ENCODE measurements around the gene HERC4.

Gene HERC4

GRCh38 chr10:68074775-68075549, at the start of gene HERC4:
TSS of gene HERC4 (minus strand) at chr10:68075283. CDS start at chr10:68073108, 2,175 bp downstream.
- peak; percentile 88 for DNase-seq (ENCODE audit: insufficient read length, low spot score)
- FAIRE-seq = peak; percentile 82

DNA sequence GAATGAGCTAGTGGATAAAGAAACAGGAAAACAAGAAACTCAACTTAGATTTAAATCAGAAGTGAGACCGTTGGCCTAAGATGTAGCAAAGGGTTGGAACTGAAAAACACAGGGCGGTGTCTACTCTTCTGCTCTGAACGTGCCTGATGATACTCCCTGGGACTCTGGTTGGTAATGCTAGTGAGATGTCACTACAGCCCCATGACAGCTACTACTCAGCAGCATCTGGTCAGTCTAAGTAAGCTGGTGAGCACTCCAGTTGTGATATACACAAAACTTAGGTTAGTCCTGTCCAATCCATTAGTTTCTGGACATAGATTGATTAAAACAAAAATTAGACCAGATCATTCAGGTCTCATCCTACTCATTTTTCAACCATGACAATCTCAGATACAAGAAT, 49.6 kb upstream of the HERC4 start:
- FAIRE-seq = no peak
- no peak for DNase-seq (ENCODE audit: insufficient read length, low spot score)

DNA sequence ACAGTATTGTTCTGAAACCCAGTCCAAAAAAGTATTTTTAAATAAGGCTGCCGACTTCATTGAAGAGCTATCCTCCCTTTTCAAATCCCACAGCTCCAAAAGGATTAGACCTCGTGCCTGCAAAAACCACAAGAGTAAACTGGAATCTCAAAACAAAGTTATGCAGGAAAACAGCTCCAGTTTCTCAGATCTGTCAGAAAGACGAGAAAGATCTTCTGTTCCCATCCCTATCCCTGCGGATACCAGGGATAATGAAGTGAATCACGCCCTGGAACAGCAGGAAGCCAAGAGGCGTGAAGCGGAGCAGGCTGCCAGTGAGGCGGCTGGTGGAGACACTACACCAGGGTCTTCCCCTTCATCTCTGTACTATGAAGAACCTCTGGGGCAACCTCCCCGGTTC, 46.8 kb upstream of the HERC4 start:
- DNase-seq (ENCODE audit: insufficient read length, low spot score) = no peak
- no peak for FAIRE-seq

GRCh38 chr10:68121020-68121743, 46.1 kb upstream of the HERC4 start:
- no peak for FAIRE-seq

DNA sequence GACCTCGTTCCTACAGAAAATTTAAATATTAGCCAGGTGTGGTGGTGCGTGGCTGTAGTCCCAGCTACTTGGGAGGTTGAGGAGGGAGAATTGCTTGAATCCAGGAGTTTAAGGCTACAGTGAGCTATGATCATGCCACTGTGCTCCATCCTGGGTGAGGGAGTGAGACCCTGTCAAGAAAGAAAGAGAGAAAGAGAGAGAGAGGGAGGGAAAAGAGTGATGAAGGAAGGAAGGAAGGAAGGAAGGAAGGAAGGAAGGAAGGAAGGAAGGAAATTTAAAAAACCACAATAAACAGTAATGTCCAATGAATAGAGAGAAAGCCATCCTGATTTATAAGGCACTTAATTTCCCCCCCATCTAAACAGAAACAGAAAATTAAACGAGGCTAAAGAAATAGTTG, 43.6 kb upstream of the HERC4 start:
- no peak for FAIRE-seq

More at GRCh38 chr10:68121020-68121743, 46.1 kb upstream of the HERC4 start:
- no peak for DNase-seq (ENCODE audit: insufficient read length, low spot score)

GRCh38 chr10:68112837-68113236, 37.8 kb upstream of the HERC4 start:
- FAIRE-seq (no peak), DNase-seq (ENCODE audit: insufficient read length, low spot score) (no peak)

More for the DNA sequence above, 43.6 kb upstream of the HERC4 start:
- DNase-seq (ENCODE audit: insufficient read length, low spot score) = no peak

DNA sequence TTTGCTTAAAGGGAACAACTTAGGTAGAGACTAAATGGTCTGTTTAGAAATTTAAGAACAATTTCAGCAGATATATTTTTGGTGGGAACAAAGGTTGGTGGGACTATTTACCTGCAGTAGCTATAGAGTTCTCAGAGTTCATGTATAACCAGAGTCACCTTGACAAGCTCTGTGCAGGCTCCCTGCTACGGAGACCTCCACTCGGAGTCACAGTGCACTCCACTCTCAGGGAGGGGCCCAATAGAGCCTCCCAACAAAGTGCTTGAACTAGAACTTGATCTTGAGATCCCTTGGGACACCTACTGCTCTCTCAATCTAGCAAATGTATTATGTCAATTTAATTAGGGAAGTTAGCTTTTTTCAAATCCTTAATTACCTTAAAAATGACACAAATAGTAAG, 36.5 kb upstream of the HERC4 start:
- DNase-seq (ENCODE audit: insufficient read length, low spot score) (no peak), FAIRE-seq (no peak)

- FAIRE-seq (no peak), DNase-seq (ENCODE audit: insufficient read length, low spot score) (no peak)
Observed at GRCh38 chr10:68110027-68110426, 34.9 kb upstream of the HERC4 start.

DNA sequence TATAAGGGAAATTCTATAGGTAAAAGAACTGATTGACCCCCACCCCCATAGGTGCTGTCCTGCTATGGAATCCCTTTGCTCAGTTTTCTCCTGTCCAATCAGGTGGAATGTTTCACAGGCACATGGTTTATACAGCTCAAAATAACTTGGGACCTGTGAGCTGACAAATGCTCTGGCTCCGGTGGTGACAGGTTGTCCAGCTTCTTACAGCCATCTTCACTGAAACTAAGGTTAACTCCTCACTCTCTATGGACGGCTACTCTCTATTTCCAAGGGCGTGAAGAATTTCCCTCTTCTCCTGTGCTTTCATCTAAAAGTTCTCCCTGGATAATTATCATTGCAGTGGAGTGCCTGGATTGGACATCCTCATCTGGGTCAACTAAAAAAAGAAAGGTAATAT, 34.2 kb upstream of the HERC4 start, which contains the start of gene MYPN:
Gene MYPN, plus strand, starts transcription at position 158 of the 400 bp plus-strand sequence. CDS start 11,951 bp downstream, outside the sequence.
- no peak for DNase-seq (ENCODE audit: insufficient read length, low spot score)
- no peak for FAIRE-seq

- FAIRE-seq (no peak), DNase-seq (ENCODE audit: insufficient read length, low spot score) (no peak)
Observed at GRCh38 chr10:68108653-68109052, 33.6 kb upstream of the HERC4 start.

GRCh38 chr10:68108051-68108450, 33.0 kb upstream of the HERC4 start:
- FAIRE-seq (no peak), DNase-seq (ENCODE audit: insufficient read length, low spot score) (no peak)

DNA sequence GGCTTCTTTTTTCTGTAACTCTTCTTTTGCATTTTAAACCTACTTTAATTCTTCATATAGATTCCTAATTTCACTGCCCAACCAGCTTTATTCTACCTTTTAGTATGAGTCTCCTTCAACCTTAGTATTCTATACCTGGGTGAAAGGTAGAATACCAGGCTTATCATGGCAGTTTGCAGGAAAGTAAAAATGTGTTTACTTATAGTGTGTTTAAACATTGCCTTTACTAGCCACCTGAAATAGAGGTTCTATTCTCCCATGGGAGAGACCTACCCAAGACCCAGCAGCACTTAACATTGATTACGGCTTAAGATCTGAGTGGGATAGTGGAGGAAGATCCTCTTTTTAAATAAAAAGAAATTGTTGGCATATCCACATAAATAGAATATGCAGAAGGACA, 32.6 kb upstream of the HERC4 start:
- FAIRE-seq = no peak
- no peak for DNase-seq (ENCODE audit: insufficient read length, low spot score)

DNA sequence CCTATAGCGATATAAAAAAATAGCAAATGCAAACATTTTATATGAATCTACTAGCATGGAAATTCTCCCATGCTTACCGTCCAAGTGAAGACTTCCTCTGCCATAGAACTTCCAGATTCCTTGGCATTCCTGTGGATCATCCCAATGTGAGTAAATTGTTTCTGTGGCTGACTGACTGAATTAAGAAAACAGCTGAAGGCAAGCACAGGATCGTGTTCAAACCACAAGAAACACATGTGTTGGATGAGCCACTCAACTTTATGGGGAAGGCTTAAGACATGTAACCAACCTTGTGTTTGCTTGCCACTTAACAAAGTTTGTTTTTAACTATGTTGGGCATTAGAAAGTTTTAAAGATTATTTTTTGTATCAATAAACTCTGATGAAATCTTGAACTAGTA, 31.6 kb upstream of the HERC4 start:
- DNase-seq (ENCODE audit: insufficient read length, low spot score) (no peak), FAIRE-seq (no peak)

DNA sequence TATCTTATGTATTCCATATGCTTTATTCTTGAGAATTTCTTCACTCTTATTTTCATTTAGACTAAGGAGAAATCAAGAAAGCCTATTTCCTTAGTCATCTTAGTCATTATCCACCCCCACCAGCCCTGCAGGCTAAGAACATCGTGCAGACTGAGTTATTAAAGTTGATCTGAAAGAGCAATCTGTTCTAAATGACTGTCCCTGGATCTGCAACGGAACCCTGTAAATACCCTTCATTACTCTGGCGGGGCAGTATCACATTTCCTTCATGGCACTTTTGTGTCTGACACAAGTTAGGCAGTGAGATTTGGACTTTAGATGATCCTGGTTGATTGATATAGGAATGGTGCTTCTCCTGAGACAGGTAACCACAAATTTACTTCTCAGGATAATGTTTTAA, 30.7 kb upstream of the HERC4 start:
- FAIRE-seq = no peak
- no peak for DNase-seq (ENCODE audit: insufficient read length, low spot score)

GRCh38 chr10:68103901-68104300, 28.8 kb upstream of the HERC4 start:
- FAIRE-seq (peak; percentile 21), DNase-seq (ENCODE audit: insufficient read length, low spot score) (no peak)

GRCh38 chr10:68103261-68103878, 28.3 kb upstream of the HERC4 start:
- no peak for FAIRE-seq
- DNase-seq (ENCODE audit: insufficient read length, low spot score) = no peak

- no peak for DNase-seq (ENCODE audit: insufficient read length, low spot score)
- FAIRE-seq = no peak
Observed at GRCh38 chr10:68101066-68101465, 26.0 kb upstream of the HERC4 start.

- DNase-seq (ENCODE audit: insufficient read length, low spot score) (no peak), FAIRE-seq (no peak)
Observed at GRCh38 chr10:68099736-68100135, 24.7 kb upstream of the HERC4 start.

- FAIRE-seq = no peak
- DNase-seq (ENCODE audit: insufficient read length, low spot score) = no peak
Observed at GRCh38 chr10:68096913-68097516, 21.9 kb upstream of the HERC4 start.

- FAIRE-seq = no peak
Observed at GRCh38 chr10:68095153-68095552, 20.1 kb upstream of the HERC4 start.

GRCh38 chr10:68092512-68092911, 17.4 kb upstream of the HERC4 start:
- DNase-seq (ENCODE audit: insufficient read length, low spot score) (no peak), FAIRE-seq (no peak)

More at GRCh38 chr10:68095153-68095552, 20.1 kb upstream of the HERC4 start:
- DNase-seq (ENCODE audit: insufficient read length, low spot score) = no peak
